GM12865 (cell line): ENCODE measurements around the gene RNF214.
"Not testable (repeated sequence)": the region's sequence is repeated elsewhere in the genome, so short reads cannot be mapped to it uniquely, and the experiment has no call there.

Experiments
- DNase-seq: peaks from one replicate; pipeline ENCODE4 v3.0.0; 2010; ENCODE audit warnings: low read depth
- H3K4me3 ChIP-seq: 2 replicates; pipeline ENCODE4 v1.5.1; 2011; ENCODE audit warnings: mild to moderate bottlenecking, low read depth, low read length, control low read depth
- CTCF ChIP-seq: IDR thresholded peaks from 2 replicates; pipeline ENCODE4 v1.5.1; 2011; ENCODE audit warnings: low read length, control low read depth, low read depth, inconsistent platforms; ENCODE audit not compliant: insufficient read depth; ENCODE audit errors: missing control alignments

RNF214 gene

GRCh38 chr11:117202386-117203068, 29.9 kb upstream of the RNF214 start:
- no peak overlapping the region for H3K4me3 ChIP-seq
- no peak for DNase-seq
- TF ChIP-seq CTCF, result no peak

- H3K4me3 ChIP-seq, result no peak overlapping the region
- DNase-seq, result no peak
- TF ChIP-seq CTCF, result no peak
These were observed 29.4 kb upstream of the RNF214 start for GRCh38 chr11:117203069-117203407.

- TF ChIP-seq CTCF, result no peak
- H3K4me3 ChIP-seq, result no peak overlapping the region
- DNase-seq, result no peak
These were observed 28.0 kb upstream of the RNF214 start for GRCh38 chr11:117204283-117205080.

GRCh38 chr11:117205211-117205818, 27.2 kb upstream of the RNF214 start:
- no peak for TF ChIP-seq CTCF
- DNase-seq, result no peak
- H3K4me3 ChIP-seq, result no peak overlapping the region

- H3K4me3 ChIP-seq, DNase-seq: not testable (repeated sequence)
These were observed 26.4 kb upstream of the RNF214 start for GRCh38 chr11:117206111-117206510.

GRCh38 chr11:117206859-117207258, 25.6 kb upstream of the RNF214 start:
- H3K4me3 ChIP-seq, DNase-seq: not testable (repeated sequence)

- H3K4me3 ChIP-seq, result not testable (repeated sequence)
These were observed 25.0 kb upstream of the RNF214 start for GRCh38 chr11:117207481-117207880.

GRCh38 chr11:117208710-117209109, 23.8 kb upstream of the RNF214 start:
- not testable (repeated sequence) for DNase-seq, H3K4me3 ChIP-seq

More at GRCh38 chr11:117207481-117207880, 25.0 kb upstream of the RNF214 start:
- not testable (repeated sequence) for DNase-seq

- not testable (repeated sequence) for DNase-seq, H3K4me3 ChIP-seq
These were observed 22.9 kb upstream of the RNF214 start for GRCh38 chr11:117209351-117210125.
